Endothelial cell of umbilical vein (primary cell): ENCODE results near the gene MOXD1. TPM values are rescaled to one million over a fixed set of nuclear protein-coding genes. Genes with fewer than 3 reads are reported as not detected.
A peak's percentile ranks its signal among the peaks of the same experiment; 100 is the strongest.

Source experiments
- BruUV-seq: library from RNA; stranded (reverse); fragments of 400-500 nt; replicated peaks from 2 replicates; lab custom pipeline; 2021; lab: Mats Ljungman, UMichigan
- CTCF ChIA-PET: fragments of 300-600, 350-600 bp; sonication (Branson Sonifier 250); formaldehyde crosslinking; loops from one replicate; lab custom pipeline; 2021; ENCODE audit warnings: antibody characterized with exemption, inconsistent platforms; lab: Charles Lee
- POLR2A ChIA-PET: fragments of 300-600, 350-600 bp; sonication (Branson Sonifier 250); formaldehyde crosslinking; loops from one replicate; lab custom pipeline; 2021; ENCODE audit warnings: antibody characterized with exemption, inconsistent platforms; lab: Charles Lee
- DNase-seq: peaks from one replicate; pipeline ENCODE4 v3.0.0-alpha.2; 2011; ENCODE audit warnings: low read depth, low spot score
- FAIRE-seq: peaks from 2 replicates; lab custom pipeline; 2011; peaks lifted over from hg19 to GRCh38; lab: Jason Lieb, UNC
- H2AFZ ChIP-seq: 2 replicates; pipeline ENCODE4 v1.6.0; 2012; ENCODE audit warnings: low read depth, low read length, control low read depth, inconsistent platforms
- H3K27ac ChIP-seq: 2 replicates; pipeline ENCODE4 v1.5.1; 2011; ENCODE audit warnings: low read depth, mild to moderate bottlenecking, control low read depth, low read length, moderate library complexity; ENCODE audit not compliant: insufficient read depth
- H3K27me3 ChIP-seq, 2 experiments: 2 replicates each; pipeline versions ENCODE4 v1.6.0 to v1.6.1; 2011; ENCODE audit warnings: low read length in 2 of 2, mixed read lengths in 1 of 2; ENCODE audit not compliant: control insufficient read depth in 2 of 2, insufficient read depth in 2 of 2
- H3K36me3 ChIP-seq, 2 experiments: 2 replicates in 1 of 2; 3 replicates in 1 of 2; pipeline ENCODE4 v1.5.1; 2011; ENCODE audit warnings: low read length in 2 of 2, mild to moderate bottlenecking in 1 of 2, moderate library complexity in 1 of 2; ENCODE audit not compliant: control insufficient read depth in 2 of 2, insufficient read depth in 2 of 2; ENCODE audit errors: extremely low read depth in 1 of 2
- H3K4me1 ChIP-seq: 3 replicates; pipeline ENCODE4 v1.5.1; 2011; ENCODE audit warnings: mild to moderate bottlenecking, low read length; ENCODE audit not compliant: control insufficient read depth, insufficient read depth; ENCODE audit errors: extremely low read depth
- H3K4me2 ChIP-seq: 2 replicates; pipeline ENCODE4 v1.6.1; 2011; ENCODE audit warnings: low read length, control low read depth, mixed read lengths; ENCODE audit not compliant: insufficient read depth
- H3K4me3 ChIP-seq, 3 experiments: fragments of 200-600 bp in 1 of 3; sonication (generic), shearing (Covaris generic) in 1 of 3; replicated peaks in 1 of 3; 2 replicates each; pipeline ENCODE4 v1.5.1; 2011 to 2016; ENCODE audit warnings: control low read depth in 3 of 3, low read length in 3 of 3, mild to moderate bottlenecking in 2 of 3, inconsistent platforms in 1 of 3, low read depth in 1 of 3, moderate library complexity in 1 of 3; ENCODE audit not compliant: insufficient read depth in 1 of 3
- H3K79me2 ChIP-seq: 2 replicates; pipeline ENCODE4 v1.6.0; 2012; ENCODE audit warnings: low read length, inconsistent platforms; ENCODE audit not compliant: control insufficient read depth, insufficient read depth
- H3K9ac ChIP-seq: replicated peaks from 2 replicates; pipeline ENCODE3; 2011; ENCODE audit warnings: low read length, control low read depth; ENCODE audit not compliant: insufficient read depth; ENCODE audit errors: extremely low read depth
- H3K9me1 ChIP-seq: replicated peaks from 3 replicates; pipeline ENCODE4 v1.6.0; 2011; ENCODE audit warnings: mild to moderate bottlenecking, low read length; ENCODE audit not compliant: control insufficient read depth, insufficient read depth; ENCODE audit errors: extremely low read depth
- H3K9me3 ChIP-seq: replicated peaks from 2 replicates; pipeline ENCODE4 v1.5.1; 2012; ENCODE audit warnings: low read length, inconsistent platforms; ENCODE audit not compliant: control insufficient read depth, insufficient read depth
- H4K20me1 ChIP-seq: replicated peaks from 2 replicates; pipeline ENCODE3; 2011; ENCODE audit warnings: mild to moderate bottlenecking, low read length; ENCODE audit not compliant: control insufficient read depth, insufficient read depth; ENCODE audit errors: extremely low read depth
- CTCF ChIP-seq, 2 donors: IDR thresholded peaks; 1 replicate in 1 of 2; 2 replicates in 1 of 2; pipeline ENCODE4 v1.5.1; 2011; ENCODE audit warnings: low read length in 2 of 2, mild to moderate bottlenecking in 2 of 2, moderate library complexity in 2 of 2, control low read depth in 1 of 2, inconsistent platforms in 1 of 2, low read depth in 1 of 2; ENCODE audit not compliant: insufficient read depth in 1 of 2; ENCODE audit errors: extremely low read depth in 1 of 2
- EZH2 ChIP-seq: IDR thresholded peaks from 2 replicates; pipeline ENCODE4 v1.6.1; 2012; ENCODE audit warnings: borderline replicate concordance, low read depth, mild to moderate bottlenecking, moderate library complexity, low read length, inconsistent platforms; ENCODE audit not compliant: severe bottlenecking
- FOS ChIP-seq: IDR thresholded peaks from 2 replicates; pipeline ENCODE4 v1.6.1; 2011; ENCODE audit warnings: mild to moderate bottlenecking, low read length, moderate library complexity, borderline replicate concordance; ENCODE audit not compliant: insufficient read depth
- GATA2 ChIP-seq: IDR thresholded peaks from 2 replicates; pipeline ENCODE4 v1.7.0; 2011; ENCODE audit warnings: low read depth, mild to moderate bottlenecking, moderate library complexity, mixed read lengths, low read length; ENCODE audit not compliant: insufficient read length, insufficient read depth
- JUN ChIP-seq: IDR thresholded peaks from 2 replicates; pipeline ENCODE4 v1.6.1; 2011; ENCODE audit warnings: borderline replicate concordance, low read depth; ENCODE audit not compliant: insufficient read length, insufficient read depth
- MAX ChIP-seq: IDR thresholded peaks from 2 replicates; pipeline ENCODE4 v1.6.1; 2011; ENCODE audit not compliant: insufficient read depth, insufficient read length
- MYC ChIP-seq: IDR thresholded peaks from one replicate; pipeline ENCODE4 v1.6.1; 2011; ENCODE audit warnings: mild to moderate bottlenecking, low read depth, low read length
- POLR2A ChIP-seq: IDR thresholded peaks from 2 replicates; pipeline ENCODE4 v1.6.1; 2012; ENCODE audit warnings: low read depth, mild to moderate bottlenecking, control low read depth, low read length
- POLR2AphosphoS5 ChIP-seq: IDR thresholded peaks from 2 replicates; pipeline ENCODE4 v1.6.1; 2012; ENCODE audit warnings: low read depth, mild to moderate bottlenecking, control low read depth, low read length, moderate library complexity; ENCODE audit not compliant: insufficient read depth
- dilution Hi-C: fragments of 300-500 bp; cut with MboI; formaldehyde crosslinking; loops from one replicate; pipeline ENCODE4 v1.15.0; 2019; ENCODE audit warnings: low sequenced_read_pairs; ENCODE audit not compliant: extremely low pct_ligation_motif_present
- intact Hi-C: fragments of 100-400 bp; cut with micrococcal nuclease; formaldehyde crosslinking; loops from one replicate; pipeline ENCODE4 v1.10.0; 2022
- polyA plus RNA-seq, 4 experiments: library from polyadenylated mRNA; depleted of rRNA in 3 of 4; stranded (reverse) in 3 of 4; unstranded in 1 of 4; fragments of >200 nt; gene quantifications; 2 replicates each; pipeline versions ENCODE4 v1.2.1 to v1.2.3, GENCODE V29; 2011 to 2012; ENCODE audit warnings: missing spikeins in 1 of 4
- total RNA-seq: library from RNA; stranded (reverse); gene quantifications from 2 replicates; pipeline ENCODE4 v1.2.3, GENCODE V29; 2021

MOXD1 gene
- total and polyA plus RNA-seq, 2 donors (not counting 3 experiments of a cell fraction or from before 2014, with no cell fraction given), result 0.01 TPM; not detected in 1

GRCh38 chr6:132359886-132360285 is 41.4 kb downstream of the MOXD1 start:
- no peaks in the 10 kb centered on the region for H3K79me2 ChIP-seq
- ChIA-PET CTCF (no interaction called here), POLR2A (no interaction called here)
- DNase-seq (no peak), FAIRE-seq (no peak)
- H3K27me3 ChIP-seq, result peaks cover 0 to 2% of the 10 kb centered on the region in 2 experiments
- no peak overlapping the region for H3K4me2 ChIP-seq
- no peaks in the 10 kb centered on the region for H3K9me1 ChIP-seq
- H3K4me1 ChIP-seq, result peaks cover 12% of the 10 kb centered on the region
- H3K27ac ChIP-seq, result no peak overlapping the region
- dilution Hi-C loops (no loop called here), intact Hi-C loops (loop anchor here (10.0 kb wide), 1 partner anchor 435 kb away; the partner anchor contains the start of gene SLC18B1)
- no peaks in the 10 kb centered on the region for H3K9me3 ChIP-seq
- H3K36me3 ChIP-seq, result no peaks in the 10 kb centered on the region
- H3K4me3 ChIP-seq, result no peak overlapping the region
- TF ChIP-seq EZH2, result no peak
- no TSS peak for BruUV-seq
- no peaks in the 10 kb centered on the region for H4K20me1 ChIP-seq
- H2AFZ ChIP-seq, result no peak overlapping the region
- H3K9ac ChIP-seq, result no peak overlapping the region

- no peaks in the 10 kb centered on the region for H3K9me3 ChIP-seq
- H4K20me1 ChIP-seq, result no peaks in the 10 kb centered on the region
- ChIA-PET CTCF (interaction anchor here (1.3 kb wide), 1 partner anchor 77 kb away, joined by 5 read pairs; no protein-coding TSS in a partner anchor), POLR2A (no interaction called here)
- no peak overlapping the region for H2AFZ ChIP-seq
- H3K79me2 ChIP-seq, result no peaks in the 10 kb centered on the region
- DNase-seq, result peak; percentile 73
- dilution Hi-C loops (no loop called here), intact Hi-C loops (no loop called here)
- FAIRE-seq, result peak; percentile 75
- peak overlapping the region; percentile 50 for H3K4me2 ChIP-seq
- H3K36me3 ChIP-seq, result no peaks in the 10 kb centered on the region
- peaks cover 12% of the 10 kb centered on the region for H3K4me1 ChIP-seq
- no peak overlapping the region for H3K4me3 ChIP-seq
- H3K9me1 ChIP-seq, result no peaks in the 10 kb centered on the region
- H3K9ac ChIP-seq, result no peak overlapping the region
- TF ChIP-seq MAX, result no peak
- peak; percentile 73 for TF ChIP-seq JUN
- no peak for TF ChIP-seq CTCF (IDR thresholded peaks at IDR 0.05; ENCODE audit: extremely low read depth in 1 of 2, insufficient read depth in 1 of 2, low read depth in 1 of 2, low read length in 2 of 2)
- TF ChIP-seq POLR2AphosphoS5, result no peak
- no peak for TF ChIP-seq GATA2
- TF ChIP-seq EZH2, result no peak
- peak; percentile 41 for TF ChIP-seq FOS
- TF ChIP-seq POLR2A, result no peak
- TF ChIP-seq MYC, result no peak
- H3K27me3 ChIP-seq, result no peaks in the 10 kb centered on the region
- peak overlapping the region; percentile 55 for H3K27ac ChIP-seq
- BruUV-seq, result no TSS peak
These were observed 44.2 kb downstream of the MOXD1 start for GRCh38 chr6:132357120-132357519.
